B cell (primary cell): Measurements from ENCODE around the gene TEPSIN. TPM values are rescaled to one million over a fixed set of nuclear protein-coding genes. Genes with fewer than 3 reads are reported as not detected.

Source experiments
- ATAC-seq: fragments of 200-7000 bp; cut with Tn5 transposase; one replicate; pipeline ENCODE4 v1.10.0; 2021; ENCODE audit warnings: low read depth, mild to moderate bottlenecking, moderate number of reproducible peaks, moderate library complexity
- CTCF ChIA-PET: fragments of 350-600 bp; sonication (Branson Sonifier 250); formaldehyde crosslinking; loops from one replicate; lab custom pipeline; 2021; ENCODE audit warnings: antibody characterized with exemption, inconsistent platforms; lab: Charles Lee
- POLR2A ChIA-PET: fragments of 350-600 bp; sonication (Branson Sonifier 250); formaldehyde crosslinking; loops from one replicate; lab custom pipeline; 2021; ENCODE audit warnings: antibody characterized with exemption; lab: Charles Lee
- DNase-seq: peaks from one replicate; pipeline ENCODE4 v3.0.0; 2013
- H2AFZ ChIP-seq: 2 replicates; pipeline ENCODE4 v1.6.1; 2012; ENCODE audit warnings: mild to moderate bottlenecking, low read depth, low read length; ENCODE audit not compliant: insufficient read depth, poor library complexity, severe bottlenecking
- H3K27ac ChIP-seq, 2 donors: 1 replicate in 1 of 2; 2 replicates in 1 of 2; pipeline ENCODE4 v1.5.1; 2012 to 2013; ENCODE audit warnings: low read length in 2 of 2, mild to moderate bottlenecking in 2 of 2, moderate library complexity in 1 of 2
- H3K27me3 ChIP-seq, 4 experiments: fragments of 200-600 bp in 1 of 4; sonication (generic) in 1 of 4; replicated peaks in 1 of 4; 1 replicate in 2 of 4; 2 replicates in 2 of 4; pipeline versions ENCODE4 v1.6.1 to v1.7.0; 2013 to 2016; ENCODE audit warnings: low read length in 3 of 4, mild to moderate bottlenecking in 2 of 4, mixed read lengths in 1 of 4, moderate library complexity in 1 of 4; ENCODE audit not compliant: insufficient read depth in 4 of 4, control insufficient read depth in 3 of 4; ENCODE audit errors: control extremely low read depth in 1 of 4
- H3K36me3 ChIP-seq, 2 experiments: replicated peaks in 1 of 2; 1 replicate in 1 of 2; 2 replicates in 1 of 2; pipeline versions ENCODE4 v1.6.1 to v1.7.1; 2013; ENCODE audit warnings: low read length in 1 of 2; ENCODE audit not compliant: insufficient read depth in 2 of 2, control insufficient read depth in 1 of 2; ENCODE audit errors: control extremely low read depth in 1 of 2, extremely low read depth in 1 of 2
- H3K4me1 ChIP-seq, 2 donors: fragments of 200-600 bp in 1 of 2; sonication (generic) in 1 of 2; 1 replicate in 1 of 2; 2 replicates in 1 of 2; pipeline versions ENCODE4 v1.5.1 to v1.6.1; 2013 to 2017; ENCODE audit warnings: low read length in 2 of 2; ENCODE audit not compliant: control insufficient read depth in 2 of 2, insufficient read depth in 2 of 2
- H3K4me2 ChIP-seq: replicated peaks from 2 replicates; pipeline ENCODE3; 2012; ENCODE audit warnings: mild to moderate bottlenecking, low read depth, low read length; ENCODE audit not compliant: poor library complexity, severe bottlenecking
- H3K4me3 ChIP-seq, 5 experiments: fragments of 200-600 bp in 1 of 5; sonication (generic) in 1 of 5; 1 replicate in 3 of 5; 2 replicates in 2 of 5; pipeline versions ENCODE4 v1.5.1 to v1.7.0; 2011 to 2016; ENCODE audit warnings: low read length in 4 of 5, mild to moderate bottlenecking in 4 of 5, low read depth in 2 of 5, control low read depth in 1 of 5, moderate library complexity in 1 of 5; ENCODE audit not compliant: insufficient read depth in 1 of 5; ENCODE audit errors: control extremely low read depth in 1 of 5, extremely low read depth in 1 of 5
- H3K79me2 ChIP-seq: fragments of 200-600 bp; sonication (generic); one replicate; pipeline ENCODE4 v1.6.0; 2016; ENCODE audit warnings: low read length; ENCODE audit not compliant: control insufficient read depth, insufficient read depth
- H3K9ac ChIP-seq: fragments of 200-600 bp; sonication (generic); 2 replicates; pipeline ENCODE4 v1.6.1; 2017; ENCODE audit warnings: mild to moderate bottlenecking, low read length, moderate library complexity
- H3K9me3 ChIP-seq, 3 donors: one replicate each; pipeline versions ENCODE4 v1.6.1 to v1.7.1; 2013; ENCODE audit warnings: low read length in 2 of 3; ENCODE audit not compliant: control insufficient read depth in 2 of 3, insufficient read depth in 1 of 3; ENCODE audit errors: control extremely low read depth in 1 of 3
- H4K20me1 ChIP-seq: 2 replicates; pipeline ENCODE4 v1.6.0; 2012; ENCODE audit warnings: mild to moderate bottlenecking, low read length; ENCODE audit not compliant: insufficient read depth, control insufficient read depth, poor library complexity, severe bottlenecking
- H3K27ac Mint-ChIP-seq: one replicate; pipeline ENCODE4 v1.8.0; 2021; ENCODE audit warnings: mixed read lengths
- H3K27me3 Mint-ChIP-seq: one replicate; pipeline ENCODE4 v1.8.0; 2021; ENCODE audit warnings: mixed read lengths
- H3K4me1 Mint-ChIP-seq: one replicate; pipeline ENCODE4 v1.8.0; 2021; ENCODE audit warnings: mixed read lengths
- H3K4me3 Mint-ChIP-seq: one replicate; pipeline ENCODE4 v1.8.0; 2021; ENCODE audit warnings: mixed read lengths
- H3K9me3 Mint-ChIP-seq: one replicate; pipeline ENCODE4 v1.8.0; 2022; ENCODE audit warnings: mixed read lengths; ENCODE audit not compliant: insufficient read depth
- CTCF ChIP-seq: fragments of 200-600 bp; IDR thresholded peaks from one replicate; pipeline ENCODE4 v1.8.0; 2022; ENCODE audit warnings: antibody characterized with exemption, mild to moderate bottlenecking
- EZH2 ChIP-seq: IDR thresholded peaks from 2 replicates; pipeline ENCODE4 v1.6.1; 2012; ENCODE audit warnings: borderline replicate concordance, low read depth, mild to moderate bottlenecking, moderate library complexity, low read length; ENCODE audit not compliant: insufficient read depth, poor library complexity, severe bottlenecking
- WGBS: methylation state at CpG from one replicate; pipeline ENCODE4 v1.1.5; 2013; ENCODE audit warnings: missing lambda C conversion rate; ENCODE audit not compliant: insufficient coverage; 5-methylcytosine and 5-hydroxymethylcytosine counted together
- intact Hi-C: fragments of 100-400 bp; cut with micrococcal nuclease; formaldehyde crosslinking; loops from one replicate; pipeline ENCODE4 v1.10.0; 2022
- polyA plus RNA-seq: library from polyadenylated mRNA; depleted of rRNA; stranded (reverse); fragments of >200 nt; gene quantifications from 2 replicates; pipeline ENCODE4 v1.2.3, GENCODE V29; 2012
- total RNA-seq, 2 donors: library from RNA; stranded (reverse); fragments of 120-200 nt in 1 of 2; gene quantifications; 1 replicate in 1 of 2; 2 replicates in 1 of 2; pipeline versions ENCODE4 v1.2.3 to v1.2.4, GENCODE V29; 2013 to 2022

The TEPSIN gene
- total and polyA plus RNA-seq, 2 donors (not counting 1 experiment from before 2014, with no cell fraction given): 180 to 273 TPM

- H3K27ac ChIP-seq: no peak overlapping the region
- no peak for TF ChIP-seq EZH2
- TF ChIP-seq CTCF: no peak
- peaks cover 0 to 3% (median 0%) of the 10 kb centered on the region in 3 donors for H3K9me3 ChIP-seq
- no peaks in the 10 kb centered on the region for H3K9me3 Mint-ChIP-seq
- H4K20me1 ChIP-seq: peaks cover 75% of the 10 kb centered on the region
- ChIA-PET POLR2A (no interaction called here), CTCF (interaction anchor here (0.6 kb wide), 1 partner anchor 741 kb away, joined by 4 read pairs; no protein-coding TSS in a partner anchor)
- WGBS: 97% methylated on average over 20 of the region's 21 CpGs
- no peak overlapping the region for H3K4me3 Mint-ChIP-seq
- no peak for ATAC-seq
- no peaks in the 10 kb centered on the region for H3K27me3 Mint-ChIP-seq
- H3K36me3 ChIP-seq: peaks cover 0 to 67% of the 10 kb centered on the region in 2 experiments
- H3K27me3 ChIP-seq: no peaks in the 10 kb centered on the region
- H3K79me2 ChIP-seq: peaks cover 60% of the 10 kb centered on the region
- H3K4me1 Mint-ChIP-seq: peaks cover 37% of the 10 kb centered on the region
- intact Hi-C loops: no loop called here
- no peak overlapping the region for H3K4me2 ChIP-seq
- no peak overlapping the region for H3K4me3 ChIP-seq
- H2AFZ ChIP-seq: no peak overlapping the region
- H3K9ac ChIP-seq: no peak overlapping the region
- H3K27ac Mint-ChIP-seq: no peak overlapping the region
- DNase-seq: no peak
- peaks cover 16 to 26% of the 10 kb centered on the region in 2 donors for H3K4me1 ChIP-seq
Observed at GRCh38 chr17:81233811-81234505, 4.9 kb downstream of the TEPSIN start.

- Histone ChIP-seq H3K9me3 (peaks cover 0 to under 1% (median 0%) of the 10 kb centered on the region in 3 donors), H3K79me2 (peaks cover 54% of the 10 kb centered on the region), H3K36me3 (peaks cover 0 to 67% of the 10 kb centered on the region in 2 experiments), H2AFZ (no peak overlapping the region), H3K27me3 (no peaks in the 10 kb centered on the region), H4K20me1 (peaks cover 71% of the 10 kb centered on the region), H3K4me2 (no peak overlapping the region), H3K4me3 (no peak overlapping the region), H3K4me1 (peaks cover 21 to 32% of the 10 kb centered on the region in 2 donors), H3K9ac (no peak overlapping the region), H3K27ac (no peak overlapping the region)
- ATAC-seq: no peak
- intact Hi-C loops: no loop called here
- no peak for DNase-seq
- POLR2A ChIA-PET: no interaction called here
- Mint-ChIP-seq H3K9me3 (no peaks in the 10 kb centered on the region), H3K27ac (peak overlapping the region; percentile 32), H3K4me3 (no peak overlapping the region), H3K4me1 (peaks cover 41% of the 10 kb centered on the region), H3K27me3 (no peaks in the 10 kb centered on the region)
- WGBS: 97% methylated on average over 14 of the region's 17 CpGs
- CTCF ChIA-PET: interaction anchor here (0.6 to 0.9 kb wide), 2 partner anchors 128 to 741 kb away, joined by 3 to 4 read pairs; no protein-coding TSS in a partner anchor
- no peak for TF ChIP-seq EZH2
- TF ChIP-seq CTCF: no peak
Observed at GRCh38 chr17:81233316-81233715, 5.5 kb downstream of the TEPSIN start.
